Measurements from ENCODE around the gene APLNR.

Gene APLNR

DNA sequence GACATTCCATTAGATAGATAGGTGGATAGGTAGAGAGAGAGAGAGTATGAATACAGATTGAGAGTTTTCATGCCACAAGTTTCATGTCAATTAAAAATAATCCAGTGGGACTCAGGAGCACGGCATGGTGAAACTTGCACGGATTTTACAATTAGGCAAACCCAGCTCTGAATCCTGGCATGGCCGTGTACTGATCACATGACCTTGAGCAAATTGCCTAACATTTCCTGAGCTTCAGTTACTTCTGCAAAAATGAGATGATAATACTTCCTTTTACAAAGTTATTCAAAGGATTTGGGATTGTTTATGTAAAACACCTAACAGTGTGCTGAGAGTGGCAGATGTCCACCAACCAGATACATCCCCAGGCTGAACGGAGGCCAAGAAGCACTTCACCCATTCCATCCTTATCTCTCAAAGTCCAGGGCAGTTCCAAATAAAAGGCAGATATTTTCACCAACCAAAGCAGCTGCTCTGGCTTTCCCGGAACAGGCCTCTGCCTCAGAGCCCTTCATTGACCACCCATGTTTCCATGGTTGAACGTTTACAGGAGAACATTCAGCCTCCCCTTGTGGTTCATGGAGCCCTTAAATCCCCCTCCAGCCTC, 17.9 kb downstream of the APLNR start:
- DNase-seq, result no peak

DNA sequence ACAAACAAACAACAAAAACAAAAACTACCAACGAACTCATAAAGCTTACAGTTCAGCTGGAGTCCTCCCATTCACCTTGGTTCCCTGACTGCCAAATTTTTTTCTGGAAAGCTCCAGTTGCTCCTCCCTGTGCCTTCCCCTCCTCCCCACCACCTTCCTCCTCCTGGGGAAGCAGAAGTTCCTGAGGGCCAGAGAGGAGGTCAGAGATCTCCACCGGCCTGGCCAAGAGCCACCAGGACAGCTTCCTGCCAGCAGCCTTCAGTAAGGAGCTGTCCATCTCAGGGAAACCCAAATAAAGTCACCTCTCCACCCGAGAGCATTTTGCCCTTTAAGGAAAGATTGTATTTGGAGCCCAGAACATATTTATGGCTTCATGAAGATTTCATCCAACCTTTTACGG, 20.0 kb downstream of the APLNR start:
- Histone ChIP-seq H3K27me3 (ENCODE audit: insufficient read depth, low read length, poor library complexity) (peaks cover 4% of the 10 kb centered on the region), H3K9me3 (ENCODE audit: insufficient read depth, low read length, severe bottlenecking) (no peaks in the 10 kb centered on the region)
- TF ChIP-seq, protein P1, sequence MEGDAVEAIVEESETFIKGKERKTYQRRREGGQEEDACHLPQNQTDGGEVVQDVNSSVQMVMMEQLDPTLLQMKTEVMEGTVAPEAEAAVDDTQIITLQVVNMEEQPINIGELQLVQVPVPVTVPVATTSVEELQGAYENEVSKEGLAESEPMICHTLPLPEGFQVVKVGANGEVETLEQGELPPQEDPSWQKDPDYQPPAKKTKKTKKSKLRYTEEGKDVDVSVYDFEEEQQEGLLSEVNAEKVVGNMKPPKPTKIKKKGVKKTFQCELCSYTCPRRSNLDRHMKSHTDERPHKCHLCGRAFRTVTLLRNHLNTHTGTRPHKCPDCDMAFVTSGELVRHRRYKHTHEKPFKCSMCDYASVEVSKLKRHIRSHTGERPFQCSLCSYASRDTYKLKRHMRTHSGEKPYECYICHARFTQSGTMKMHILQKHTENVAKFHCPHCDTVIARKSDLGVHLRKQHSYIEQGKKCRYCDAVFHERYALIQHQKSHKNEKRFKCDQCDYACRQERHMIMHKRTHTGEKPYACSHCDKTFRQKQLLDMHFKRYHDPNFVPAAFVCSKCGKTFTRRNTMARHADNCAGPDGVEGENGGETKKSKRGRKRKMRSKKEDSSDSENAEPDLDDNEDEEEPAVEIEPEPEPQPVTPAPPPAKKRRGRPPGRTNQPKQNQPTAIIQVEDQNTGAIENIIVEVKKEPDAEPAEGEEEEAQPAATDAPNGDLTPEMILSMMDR (IDR thresholded peaks at IDR 0.05; ENCODE audit: borderline replicate concordance, extremely low read depth, low read length, poor library complexity, severe bottlenecking), result no peak

More for the DNA sequence above, 17.9 kb downstream of the APLNR start:
- H3K27me3 ChIP-seq (ENCODE audit: insufficient read depth, low read length, poor library complexity), result peaks cover 4% of the 10 kb centered on the region
- TF ChIP-seq EZH2 (IDR thresholded peaks at IDR 0.05; ENCODE audit: borderline replicate concordance, low read depth, low read length, severe bottlenecking), result no peak
- TF ChIP-seq, protein P1 (IDR thresholded peaks at IDR 0.05; ENCODE audit: borderline replicate concordance, extremely low read depth, low read length, poor library complexity, severe bottlenecking), result no peak
- H3K9ac ChIP-seq (ENCODE audit: low read depth, low read length), result no peak overlapping the region
- no peaks in the 10 kb centered on the region for H4K20me1 ChIP-seq (ENCODE audit: insufficient read depth, low read length)
- no peak overlapping the region for H3K27ac ChIP-seq (ENCODE audit: low read length)
- no peak for ATAC-seq (ENCODE audit: insufficient read depth, low read depth)
- no peaks in the 10 kb centered on the region for H3K4me1 ChIP-seq (ENCODE audit: insufficient read depth, low read length)
- H3K9me3 ChIP-seq (ENCODE audit: insufficient read depth, low read length, severe bottlenecking), result no peaks in the 10 kb centered on the region
- H3K79me2 ChIP-seq (ENCODE audit: insufficient read depth, low read length), result no peaks in the 10 kb centered on the region
- no peak overlapping the region for H2AFZ ChIP-seq (ENCODE audit: low read depth, low read length)
- H3K36me3 ChIP-seq (ENCODE audit: insufficient read depth, low read length), result no peaks in the 10 kb centered on the region
- H3K4me3 ChIP-seq (ENCODE audit: low read depth in 1 of 2, low read length in 2 of 2), result no peak overlapping the region
- H3K4me2 ChIP-seq (ENCODE audit: insufficient read depth, low read length), result no peak overlapping the region

DNA sequence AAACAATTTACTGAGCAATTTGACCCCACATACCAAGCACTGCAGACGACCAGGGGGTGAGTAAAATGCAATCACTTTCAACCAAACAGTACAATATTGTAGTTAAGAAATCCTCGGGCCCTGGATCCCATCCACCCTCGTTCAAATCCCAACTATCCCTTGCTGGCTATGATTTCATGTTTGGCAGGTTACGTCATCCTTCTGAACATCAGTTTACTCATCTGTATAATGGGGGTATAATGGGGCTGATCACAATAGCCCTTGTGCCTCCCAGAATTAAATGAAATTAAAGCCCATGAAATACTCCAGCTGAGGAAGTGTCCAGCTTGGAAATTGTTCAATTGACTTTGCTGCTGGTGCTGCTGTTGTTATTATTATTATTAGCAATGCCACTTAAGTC, 20.6 kb downstream of the APLNR start:
- no peaks in the 10 kb centered on the region for H3K36me3 ChIP-seq (ENCODE audit: insufficient read depth, low read length)
- no peak for DNase-seq
- no peaks in the 10 kb centered on the region for H4K20me1 ChIP-seq (ENCODE audit: insufficient read depth, low read length)
- peaks cover 4% of the 10 kb centered on the region for H3K27me3 ChIP-seq (ENCODE audit: insufficient read depth, low read length, poor library complexity)
- H2AFZ ChIP-seq (ENCODE audit: low read depth, low read length), result no peak overlapping the region
- H3K4me1 ChIP-seq (ENCODE audit: insufficient read depth, low read length), result peaks cover 6% of the 10 kb centered on the region
- H3K9me3 ChIP-seq (ENCODE audit: insufficient read depth, low read length, severe bottlenecking), result no peaks in the 10 kb centered on the region
- H3K4me2 ChIP-seq (ENCODE audit: insufficient read depth, low read length), result no peak overlapping the region
- TF ChIP-seq, protein P1 (IDR thresholded peaks at IDR 0.05; ENCODE audit: borderline replicate concordance, extremely low read depth, low read length, poor library complexity, severe bottlenecking), result no peak
- TF ChIP-seq EZH2 (IDR thresholded peaks at IDR 0.05; ENCODE audit: borderline replicate concordance, low read depth, low read length, severe bottlenecking), result no peak
- no peak for ATAC-seq (ENCODE audit: insufficient read depth, low read depth)
- H3K79me2 ChIP-seq (ENCODE audit: insufficient read depth, low read length), result no peaks in the 10 kb centered on the region
- no peak overlapping the region for H3K9ac ChIP-seq (ENCODE audit: low read depth, low read length)
- H3K4me3 ChIP-seq (ENCODE audit: low read depth in 1 of 2, low read length in 2 of 2), result no peak overlapping the region
- no peak overlapping the region for H3K27ac ChIP-seq (ENCODE audit: low read length)

More for the DNA sequence above, 20.0 kb downstream of the APLNR start:
- Histone ChIP-seq H3K9ac (ENCODE audit: low read depth, low read length) (no peak overlapping the region), H3K4me3 (ENCODE audit: low read depth in 1 of 2, low read length in 2 of 2) (no peak overlapping the region), H3K4me2 (ENCODE audit: insufficient read depth, low read length) (no peak overlapping the region), H3K27ac (ENCODE audit: low read length) (no peak overlapping the region), H3K79me2 (ENCODE audit: insufficient read depth, low read length) (no peaks in the 10 kb centered on the region), H3K4me1 (ENCODE audit: insufficient read depth, low read length) (peaks cover 6% of the 10 kb centered on the region), H4K20me1 (ENCODE audit: insufficient read depth, low read length) (no peaks in the 10 kb centered on the region), H2AFZ (ENCODE audit: low read depth, low read length) (no peak overlapping the region), H3K36me3 (ENCODE audit: insufficient read depth, low read length) (no peaks in the 10 kb centered on the region)
- ATAC-seq (ENCODE audit: insufficient read depth, low read depth), result no peak
- DNase-seq, result no peak
